HepG2 (cell line): Measurements from ENCODE around the gene CCDC38. TPM values are rescaled to one million over a fixed set of nuclear protein-coding genes. Genes with fewer than 3 reads are reported as not detected.

ENCODE experiments used
- ATAD3A ChIP-seq: sonication (generic); formaldehyde crosslinking; IDR thresholded peaks from 2 replicates; pipeline ENCODE4 v1.4.0; 2020; ENCODE audit warnings: missing genetic modification reagents
- BATF2 ChIP-seq: sonication (generic); formaldehyde crosslinking; IDR thresholded peaks from 2 replicates; pipeline ENCODE4 v1.8.0; 2022; ENCODE audit warnings: mild to moderate bottlenecking, missing genetic modification reagents, moderate library complexity
- CCDC6 ChIP-seq: sonication (generic); formaldehyde crosslinking; IDR thresholded peaks from 2 replicates; pipeline ENCODE4 v1.8.1; 2022; ENCODE audit warnings: mild to moderate bottlenecking, missing genetic modification reagents, moderate library complexity
- CREB3 ChIP-seq: sonication (generic); formaldehyde crosslinking; IDR thresholded peaks from 2 replicates; pipeline ENCODE4 v1.5.0; 2020; ENCODE audit warnings: missing genetic modification reagents
- HDAC6 ChIP-seq: fragments of 200-600 bp; sonication (generic); IDR thresholded peaks from 2 replicates; pipeline ENCODE4 v1.7.0; 2017; ENCODE audit warnings: mild to moderate bottlenecking, antibody characterized with exemption, low read length, low read depth
- HES4 ChIP-seq: sonication (generic); formaldehyde crosslinking; IDR thresholded peaks from 2 replicates; pipeline ENCODE4 v1.9.0; 2021; ENCODE audit warnings: mild to moderate bottlenecking, missing genetic modification reagents, borderline replicate concordance
- IRX3 ChIP-seq: sonication (generic); formaldehyde crosslinking; IDR thresholded peaks from 2 replicates; pipeline ENCODE4 v1.8.1; 2023; ENCODE audit warnings: mild to moderate bottlenecking, low read depth, missing genetic modification reagents, borderline replicate concordance
- PCBP2 ChIP-seq: fragments of 200-400 bp; formaldehyde crosslinking; optimal IDR thresholded peaks from 2 replicates; pipeline ENCODE3; 2018; ENCODE audit warnings: low read length, low read depth; ENCODE audit not compliant: poor library complexity, severe bottlenecking
- RBAK ChIP-seq: sonication (generic); formaldehyde crosslinking; IDR thresholded peaks from 2 replicates; pipeline ENCODE4 v1.5.1; 2020; ENCODE audit warnings: mild to moderate bottlenecking, missing genetic modification reagents
- U2AF1 ChIP-seq: fragments of 200-400 bp; formaldehyde crosslinking; optimal IDR thresholded peaks from 2 replicates; pipeline ENCODE3; 2017; ENCODE audit warnings: mild to moderate bottlenecking, low read depth, low read length
- ZFP91 ChIP-seq: sonication (generic); formaldehyde crosslinking; IDR thresholded peaks from 2 replicates; pipeline ENCODE4 v1.9.0; 2022; ENCODE audit warnings: missing genetic modification reagents, mild to moderate bottlenecking, borderline replicate concordance
- ZNF180 ChIP-seq: sonication (generic); formaldehyde crosslinking; IDR thresholded peaks from 2 replicates; pipeline ENCODE4 v1.4.0; 2020; ENCODE audit warnings: low read depth, missing genetic modification reagents, borderline replicate concordance
- ZNF205 ChIP-seq: IDR thresholded peaks from 2 replicates; pipeline ENCODE4 v1.6.1; 2018; ENCODE audit warnings: missing biosample characterization, missing genetic modification reagents
- ZNF292 ChIP-seq: sonication (generic); formaldehyde crosslinking; IDR thresholded peaks from 2 replicates; pipeline ENCODE4 v1.8.1; 2022; ENCODE audit warnings: mild to moderate bottlenecking, low read depth, missing genetic modification reagents, borderline replicate concordance
- ZNF703 ChIP-seq: sonication (generic); formaldehyde crosslinking; IDR thresholded peaks from 2 replicates; pipeline ENCODE4 v1.5.1; 2020; ENCODE audit warnings: missing genetic modification reagents, mild to moderate bottlenecking, moderate library complexity, borderline replicate concordance
- ZNF780A ChIP-seq: sonication (generic); formaldehyde crosslinking; IDR thresholded peaks from 2 replicates; pipeline ENCODE4 v1.8.0; 2022; ENCODE audit warnings: mild to moderate bottlenecking, missing genetic modification reagents, moderate library complexity
- ZSCAN20 ChIP-seq: sonication (generic); formaldehyde crosslinking; IDR thresholded peaks from 2 replicates; pipeline ENCODE4 v1.4.0; 2020; ENCODE audit warnings: missing genetic modification reagents, mild to moderate bottlenecking, borderline replicate concordance
- polyA plus RNA-seq, 8 experiments: library from polyadenylated mRNA; depleted of rRNA in 3 of 8; stranded (reverse) in 7 of 8; unstranded in 1 of 8; fragments of >200 nt; fragmentation: Illumina TruSeq in 4 of 8; extraction: Trizol in 4 of 8; gene quantifications; 2 replicates each; pipeline versions ENCODE4 v1.2.1 to v1.2.3, GENCODE V29; 2011 to 2016; ENCODE audit warnings: low read depth in 4 of 8, missing spikeins in 1 of 8, mixed read lengths in 1 of 8; ENCODE audit not compliant: insufficient read depth in 1 of 8
- total RNA-seq, 5 experiments: library from RNA; depleted of rRNA; stranded (reverse); fragments of >200 nt; fragmentation: Illumina TruSeq; extraction: Trizol; gene quantifications; 2 replicates each; pipeline ENCODE4 v1.2.3, GENCODE V29; 2016; ENCODE audit warnings: low read depth in 1 of 5
- TF ChIP-seq, protein P1 (sequence below): sonication (generic); formaldehyde crosslinking; IDR thresholded peaks from 2 replicates; pipeline ENCODE4 v1.5.1; 2020; ENCODE audit warnings: missing genetic modification reagents, mild to moderate bottlenecking, borderline replicate concordance
- TF ChIP-seq, protein P2 (sequence below): sonication (generic); formaldehyde crosslinking; IDR thresholded peaks from 2 replicates; pipeline ENCODE4 v1.5.0; 2020; ENCODE audit warnings: mild to moderate bottlenecking, missing genetic modification reagents

Gene CCDC38
- total and polyA plus RNA-seq, 2 of the 13 experiments (the other 11 are each of a cell fraction or from before 2014, with no cell fraction given), result 0.24 to 0.32 TPM

DNA sequence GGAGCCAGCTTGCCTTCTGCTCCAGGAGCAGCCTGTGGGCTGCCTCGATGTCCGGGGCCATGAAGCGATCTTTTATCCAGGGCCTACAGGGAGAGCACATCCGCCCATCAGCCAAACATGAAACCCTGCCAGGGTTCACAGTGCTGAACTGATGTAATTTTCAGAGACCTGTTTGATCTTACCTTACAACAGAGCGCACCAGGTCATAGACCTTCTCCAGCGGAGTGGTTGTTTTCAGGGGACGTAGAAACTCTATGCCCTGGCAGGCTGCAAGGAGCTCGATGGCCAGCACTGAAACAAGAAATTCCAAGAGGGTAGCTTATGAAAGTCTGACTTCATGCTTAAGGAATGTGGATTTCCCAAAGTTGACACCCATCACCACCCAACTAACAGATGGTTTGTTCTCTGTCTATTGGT lies 34.0 kb upstream of the CCDC38 start (continued):
- TF ChIP-seq, protein P1, sequence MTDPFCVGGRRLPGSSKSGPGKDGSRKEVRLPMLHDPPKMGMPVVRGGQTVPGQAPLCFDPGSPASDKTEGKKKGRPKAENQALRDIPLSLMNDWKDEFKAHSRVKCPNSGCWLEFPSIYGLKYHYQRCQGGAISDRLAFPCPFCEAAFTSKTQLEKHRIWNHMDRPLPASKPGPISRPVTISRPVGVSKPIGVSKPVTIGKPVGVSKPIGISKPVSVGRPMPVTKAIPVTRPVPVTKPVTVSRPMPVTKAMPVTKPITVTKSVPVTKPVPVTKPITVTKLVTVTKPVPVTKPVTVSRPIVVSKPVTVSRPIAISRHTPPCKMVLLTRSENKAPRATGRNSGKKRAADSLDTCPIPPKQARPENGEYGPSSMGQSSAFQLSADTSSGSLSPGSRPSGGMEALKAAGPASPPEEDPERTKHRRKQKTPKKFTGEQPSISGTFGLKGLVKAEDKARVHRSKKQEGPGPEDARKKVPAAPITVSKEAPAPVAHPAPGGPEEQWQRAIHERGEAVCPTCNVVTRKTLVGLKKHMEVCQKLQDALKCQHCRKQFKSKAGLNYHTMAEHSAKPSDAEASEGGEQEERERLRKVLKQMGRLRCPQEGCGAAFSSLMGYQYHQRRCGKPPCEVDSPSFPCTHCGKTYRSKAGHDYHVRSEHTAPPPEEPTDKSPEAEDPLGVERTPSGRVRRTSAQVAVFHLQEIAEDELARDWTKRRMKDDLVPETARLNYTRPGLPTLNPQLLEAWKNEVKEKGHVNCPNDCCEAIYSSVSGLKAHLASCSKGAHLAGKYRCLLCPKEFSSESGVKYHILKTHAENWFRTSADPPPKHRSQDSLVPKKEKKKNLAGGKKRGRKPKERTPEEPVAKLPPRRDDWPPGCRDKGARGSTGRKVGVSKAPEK (CRISPR knock-in tag), result peak; percentile 41; the same call in 1 of the 2 replicates
- TF ChIP-seq ATAD3A (no peak), ZSCAN20 (CRISPR knock-in tag) (no peak), CREB3 (CRISPR knock-in tag) (no peak), U2AF1 (no peak), BATF2 (CRISPR knock-in tag) (no peak), ZNF180 (CRISPR knock-in tag) (no peak), IRX3 (CRISPR knock-in tag) (no peak), CCDC6 (CRISPR knock-in tag) (peak; percentile 53; the same call in 1 of the 2 replicates), ZNF703 (CRISPR knock-in tag) (no peak), ZNF205 (CRISPR knock-in tag) (no peak; the same call in 1 of the 2 replicates), PCBP2 (no peak), ZNF292 (peak; percentile 48; the same call in 1 of the 2 replicates), HES4 (no peak), ZNF780A (CRISPR knock-in tag) (no peak), HDAC6 (no peak), RBAK (CRISPR knock-in tag) (no peak), ZFP91 (CRISPR knock-in tag) (no peak)
- TF ChIP-seq, protein P2, sequence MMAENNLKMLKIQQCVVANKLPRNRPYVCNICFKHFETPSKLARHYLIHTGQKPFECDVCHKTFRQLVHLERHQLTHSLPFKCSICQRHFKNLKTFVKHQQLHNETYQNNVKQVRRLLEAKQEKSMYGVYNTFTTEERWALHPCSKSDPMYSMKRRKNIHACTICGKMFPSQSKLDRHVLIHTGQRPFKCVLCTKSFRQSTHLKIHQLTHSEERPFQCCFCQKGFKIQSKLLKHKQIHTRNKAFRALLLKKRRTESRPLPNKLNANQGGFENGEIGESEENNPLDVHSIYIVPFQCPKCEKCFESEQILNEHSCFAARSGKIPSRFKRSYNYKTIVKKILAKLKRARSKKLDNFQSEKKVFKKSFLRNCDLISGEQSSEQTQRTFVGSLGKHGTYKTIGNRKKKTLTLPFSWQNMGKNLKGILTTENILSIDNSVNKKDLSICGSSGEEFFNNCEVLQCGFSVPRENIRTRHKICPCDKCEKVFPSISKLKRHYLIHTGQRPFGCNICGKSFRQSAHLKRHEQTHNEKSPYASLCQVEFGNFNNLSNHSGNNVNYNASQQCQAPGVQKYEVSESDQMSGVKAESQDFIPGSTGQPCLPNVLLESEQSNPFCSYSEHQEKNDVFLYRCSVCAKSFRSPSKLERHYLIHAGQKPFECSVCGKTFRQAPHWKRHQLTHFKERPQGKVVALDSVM (CRISPR knock-in tag), result no peak
